HUDEP-2 (cell line): ENCODE data around the gene RPL3.
"Not testable (repeated sequence)": the region's sequence is repeated elsewhere in the genome, so short reads cannot be mapped to it uniquely, and the experiment has no call there.

Experiments used
- DNase-seq, 76 experiments: peaks; one replicate each; lab custom pipeline; 2025; ENCODE audit not compliant: unreplicated experiment in 76 of 76; lab: John Stamatoyannopoulos, UW

The RPL3 gene

DNA sequence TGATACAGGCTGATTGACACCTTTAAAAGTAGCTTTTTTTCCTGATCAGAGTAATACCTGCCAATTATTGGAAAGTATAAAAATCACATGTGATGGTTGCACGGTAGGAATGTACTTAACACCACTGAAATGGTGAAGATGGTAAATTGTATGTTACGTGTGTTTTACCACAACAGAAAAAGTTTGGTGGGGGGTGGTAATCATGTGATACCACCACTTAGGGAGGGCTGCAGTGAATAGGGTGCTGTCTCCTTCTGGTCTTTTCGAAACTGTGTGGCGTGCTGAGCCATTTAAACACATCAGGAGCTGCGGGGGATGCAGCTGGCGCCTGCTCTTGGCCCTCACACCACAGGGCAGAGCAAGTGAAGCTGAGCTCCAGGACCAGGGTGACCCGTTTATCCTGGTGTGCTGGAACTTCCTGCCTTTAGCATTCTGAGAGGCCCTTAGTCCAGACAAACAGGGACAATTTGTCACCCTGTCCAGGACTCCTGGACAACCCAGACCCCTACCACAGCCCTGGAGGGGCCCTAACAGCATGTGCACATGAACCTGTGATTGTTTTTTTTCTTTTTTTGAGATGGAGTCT is 33.0 kb upstream of the RPL3 start:
- no peak for DNase-seq

DNA sequence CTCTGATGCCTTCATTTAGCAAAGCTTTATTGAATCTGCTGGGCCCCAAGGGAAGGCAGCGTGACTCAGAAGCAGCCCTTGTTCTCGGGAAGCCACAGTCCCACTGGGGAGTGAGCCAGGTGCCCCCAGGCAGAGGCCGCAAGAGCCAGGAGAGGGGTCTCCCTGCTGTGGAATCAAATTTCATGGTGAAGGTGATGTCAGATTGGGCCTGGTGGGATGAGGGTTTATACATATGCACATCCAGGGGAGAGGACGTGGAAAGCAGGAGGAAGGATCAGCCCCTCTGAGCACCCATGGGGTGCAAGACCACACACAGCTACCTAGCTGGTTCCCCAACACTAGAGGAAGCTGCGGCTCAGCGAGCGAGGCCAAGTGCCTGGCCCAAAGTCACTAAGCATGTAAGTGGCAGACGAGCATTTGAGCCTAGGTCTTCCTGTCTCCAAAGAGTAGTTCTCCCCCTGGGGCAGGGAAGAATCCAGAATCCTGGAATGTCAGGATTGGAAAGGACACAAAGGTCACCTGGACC is 32.3 kb upstream of the RPL3 start:
- no peak for DNase-seq

DNA sequence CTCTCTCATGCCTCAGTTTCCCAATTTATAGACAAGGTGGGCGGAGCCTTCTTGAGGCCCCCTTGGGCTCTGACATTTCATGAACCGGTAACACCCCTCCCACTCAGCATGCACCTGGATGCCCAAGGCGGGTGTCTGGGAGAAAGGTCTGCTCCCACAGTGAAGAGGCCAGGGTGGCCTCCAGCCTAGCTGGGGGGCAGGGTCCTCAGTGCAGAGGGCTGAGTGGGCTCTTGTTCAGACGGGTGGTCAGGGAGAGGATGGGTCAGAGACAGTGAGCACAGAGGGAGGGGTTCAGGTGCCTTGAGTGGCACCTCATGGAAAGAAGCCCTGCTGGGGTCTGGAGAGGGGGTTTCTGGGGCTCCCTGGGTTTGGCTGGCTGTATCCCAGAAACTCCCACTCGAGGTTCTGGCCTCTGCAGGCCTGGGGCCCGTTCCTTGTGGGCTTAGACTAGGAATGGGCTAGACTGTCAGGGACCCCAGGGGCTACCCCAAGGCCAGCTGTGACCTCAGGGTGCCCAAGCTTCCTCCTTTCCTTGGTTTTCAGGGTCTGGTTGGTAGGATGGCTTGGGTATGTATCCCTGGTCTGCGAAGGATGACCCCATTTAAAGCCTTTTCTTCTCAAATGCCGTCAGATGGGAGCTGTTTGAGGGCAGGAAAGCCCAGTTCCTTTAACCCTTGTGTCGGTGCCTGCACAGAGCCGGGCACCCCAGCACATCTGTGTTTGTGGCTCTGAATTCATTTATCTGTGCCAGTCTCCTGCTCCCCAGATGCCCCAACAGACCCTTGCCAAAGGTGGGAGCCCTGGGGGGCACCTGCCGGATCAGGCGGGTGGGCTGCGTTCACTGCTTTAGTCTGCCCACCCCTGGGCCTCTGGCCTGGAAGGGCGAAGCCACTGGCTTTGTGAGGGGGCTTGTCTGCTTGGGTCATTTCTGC is 31.6 kb upstream of the RPL3 start:
- peak in 1 of 76 experiments; percentile 25 for DNase-seq

DNA sequence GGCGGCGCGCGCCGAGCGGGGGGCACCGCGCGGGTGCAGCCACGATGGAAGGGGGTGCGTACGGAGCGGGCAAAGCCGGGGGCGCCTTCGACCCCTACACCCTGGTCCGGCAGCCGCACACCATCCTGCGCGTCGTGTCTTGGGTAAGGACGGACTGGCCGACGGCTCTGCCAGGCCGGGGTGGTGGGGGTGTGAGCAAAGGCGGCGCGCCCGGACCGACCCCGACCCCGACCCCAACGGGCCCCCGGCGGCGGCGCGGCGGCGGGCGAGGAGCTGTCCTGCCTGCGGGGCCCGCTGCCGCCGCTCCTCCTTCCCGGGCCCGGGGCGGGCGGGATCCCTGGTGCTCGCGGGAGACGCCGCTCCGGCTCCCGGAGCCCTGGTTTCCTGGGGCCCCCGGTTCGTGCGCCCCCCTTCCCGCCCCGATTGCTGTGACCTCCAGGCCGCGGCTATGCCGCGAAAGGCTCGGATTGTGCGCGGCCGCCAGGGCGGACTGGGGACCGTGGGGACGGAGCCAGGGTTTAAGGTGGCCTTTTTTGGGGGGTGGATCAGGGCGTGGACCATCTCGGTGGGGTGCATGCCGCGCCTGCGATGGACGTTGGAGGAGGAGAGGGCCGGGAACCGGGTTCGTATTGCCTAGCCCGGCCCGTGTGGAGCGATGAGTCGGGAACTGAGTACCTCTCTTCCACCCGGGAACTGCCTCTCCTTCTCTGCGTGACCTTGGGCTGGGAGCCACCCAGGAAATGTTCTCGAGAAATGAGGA is 30.7 kb upstream of the RPL3 start, which contains the start of gene SYNGR1:
TSS of gene SYNGR1 (plus strand) at position 25 of the 760 bp plus-strand sequence. CDS start at position 45, 20 bp downstream.
- no peak for DNase-seq

DNA sequence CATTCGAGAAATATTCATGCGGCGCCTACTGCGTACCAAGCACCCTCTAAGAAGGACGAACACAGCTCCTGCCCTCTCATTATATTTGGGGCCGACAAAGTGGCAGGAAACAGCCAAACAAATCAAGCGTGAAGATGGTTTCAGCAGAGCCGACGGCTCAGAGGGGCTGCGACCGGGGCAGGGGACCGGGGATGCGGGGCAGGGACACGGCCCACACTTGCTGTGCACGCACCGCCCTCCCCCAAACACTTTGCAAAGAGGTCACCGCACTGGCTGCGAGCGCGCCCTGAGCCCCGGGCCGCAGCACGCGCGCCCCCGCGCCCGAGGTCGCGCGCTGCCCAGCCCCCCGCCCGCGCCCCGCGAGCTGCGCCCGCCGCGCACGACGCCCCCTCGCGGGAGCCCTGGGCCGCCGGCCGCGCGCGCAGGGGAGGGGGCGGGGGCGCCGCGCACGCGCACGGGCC is 30.1 kb upstream of the RPL3 start:
- DNase-seq: peak in 19 of 76 experiments; percentile 16 to 54 (median 36)

DNA sequence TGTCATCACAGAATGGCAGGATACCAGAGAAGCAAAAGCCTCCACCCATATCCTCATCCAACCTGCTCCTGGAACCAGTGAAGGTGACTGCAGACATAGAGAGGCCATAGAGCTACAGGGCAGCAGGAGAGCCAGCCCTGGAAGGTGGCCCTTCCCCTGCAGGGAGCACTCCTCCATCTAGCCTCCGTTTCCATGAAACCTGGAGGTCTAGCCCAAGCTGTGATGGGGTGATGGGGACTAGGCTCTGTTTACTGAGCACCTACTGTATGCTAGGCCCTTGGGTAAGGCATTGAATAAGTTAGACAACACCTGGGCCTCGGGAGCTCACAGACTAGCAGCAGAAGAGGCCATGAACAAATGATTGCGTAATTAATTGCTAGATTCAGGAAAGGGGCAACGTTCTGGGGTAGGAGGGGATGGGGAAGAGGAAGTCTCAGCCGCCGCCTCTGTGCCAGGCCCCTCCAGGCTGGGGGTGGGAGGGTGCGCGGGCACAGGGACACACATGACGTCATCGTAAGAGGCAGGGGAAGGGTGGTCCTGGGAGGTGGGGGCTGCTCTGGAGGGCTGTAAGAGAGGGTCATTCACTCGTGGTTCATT is 29.6 kb upstream of the RPL3 start:
- DNase-seq: no peak

DNA sequence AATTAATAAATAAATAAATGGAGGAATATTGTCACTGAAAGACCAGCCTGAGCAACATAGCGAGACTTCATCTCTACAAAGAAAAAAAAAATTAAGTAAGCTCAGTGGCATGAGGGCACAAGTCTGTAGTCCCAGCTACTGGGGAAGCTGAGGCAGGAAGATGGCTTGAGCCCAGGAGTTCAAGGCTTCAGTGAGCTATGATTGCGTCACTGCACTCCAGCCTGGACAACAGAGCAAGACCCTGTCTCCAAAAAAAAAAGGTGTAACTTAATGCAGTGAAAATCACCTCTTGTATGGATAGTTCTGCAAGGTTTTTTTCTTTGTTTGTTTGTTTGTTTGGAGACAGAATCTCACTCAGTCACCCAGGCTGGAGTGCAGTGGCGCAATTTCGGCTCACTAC is 25.8 kb upstream of the RPL3 start:
- no peak for DNase-seq

DNA sequence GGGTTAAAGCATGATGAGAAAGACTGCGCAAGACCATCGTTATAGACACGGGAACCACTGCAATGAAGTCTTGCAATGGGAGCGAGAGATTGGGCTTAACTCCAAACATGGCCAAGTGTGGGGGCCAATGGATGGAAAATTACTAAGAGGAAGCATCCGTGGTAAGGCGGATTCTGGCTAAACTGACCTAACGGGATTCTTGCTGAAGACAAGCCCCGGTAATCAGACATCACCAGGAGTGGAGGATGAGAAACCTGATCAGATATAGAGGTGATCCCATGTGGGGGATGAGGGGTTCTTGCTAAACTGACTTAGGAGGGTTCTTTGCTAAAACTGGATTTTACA is 24.6 kb upstream of the RPL3 start:
- DNase-seq: no peak

DNA sequence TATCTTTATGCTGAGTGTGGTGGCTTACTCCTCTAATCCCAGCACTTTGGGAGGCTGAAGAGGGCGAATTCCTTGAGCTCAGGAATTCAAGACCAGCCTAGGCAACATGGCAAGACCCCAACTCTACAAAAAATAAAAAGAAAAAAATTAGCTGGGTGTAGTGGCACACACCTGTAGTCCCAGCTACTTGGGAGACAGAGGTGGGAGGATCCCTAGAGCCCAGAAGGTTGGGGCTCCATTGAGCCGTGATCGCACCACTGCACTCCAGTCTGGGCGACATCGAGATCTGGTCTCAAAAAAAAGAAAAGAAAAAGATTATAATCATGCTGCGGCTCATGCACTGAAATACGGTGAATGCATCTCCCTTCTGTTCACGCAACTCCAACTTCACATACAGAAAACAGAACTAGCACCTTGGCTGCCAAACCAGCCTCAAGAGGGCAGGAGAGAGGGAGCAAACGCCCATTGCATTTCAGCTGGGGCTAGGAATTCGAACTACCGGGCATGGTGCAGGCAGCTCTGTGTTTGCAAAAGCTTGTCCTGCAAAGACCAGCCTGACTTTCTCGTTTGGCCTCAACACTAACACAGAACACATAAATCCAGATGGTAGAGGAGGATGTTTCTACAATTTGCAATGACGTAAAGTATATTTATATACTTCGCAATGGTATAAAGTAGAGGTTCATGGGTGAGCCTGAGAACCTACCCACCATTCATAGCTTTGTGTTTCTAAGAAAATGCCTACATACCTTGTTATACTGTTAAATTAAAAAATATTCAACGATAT is 24.0 kb upstream of the RPL3 start:
- DNase-seq: peak in 65 of 76 experiments; percentile 21 to 79 (median 58)

DNA sequence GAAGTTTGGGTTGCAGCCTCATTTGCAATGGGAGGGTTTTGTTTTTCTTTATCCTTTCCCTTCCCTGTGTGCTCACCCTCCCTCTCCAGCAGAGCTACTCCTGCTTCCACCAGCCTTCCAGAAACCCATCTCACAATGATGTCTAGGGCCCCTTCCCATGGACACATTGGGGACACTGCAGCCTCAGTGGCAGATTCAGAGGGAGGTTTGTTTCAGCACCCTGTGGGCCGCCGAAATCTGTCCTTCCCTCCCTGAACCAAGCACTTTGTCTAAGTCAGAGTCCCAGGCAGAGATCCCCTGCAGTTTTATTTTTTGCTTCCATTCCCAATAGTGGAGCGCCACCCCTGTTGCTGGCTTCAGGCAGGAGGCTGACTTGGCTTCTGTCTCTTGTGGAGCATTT is 21.8 kb upstream of the RPL3 start:
- no peak for DNase-seq

DNA sequence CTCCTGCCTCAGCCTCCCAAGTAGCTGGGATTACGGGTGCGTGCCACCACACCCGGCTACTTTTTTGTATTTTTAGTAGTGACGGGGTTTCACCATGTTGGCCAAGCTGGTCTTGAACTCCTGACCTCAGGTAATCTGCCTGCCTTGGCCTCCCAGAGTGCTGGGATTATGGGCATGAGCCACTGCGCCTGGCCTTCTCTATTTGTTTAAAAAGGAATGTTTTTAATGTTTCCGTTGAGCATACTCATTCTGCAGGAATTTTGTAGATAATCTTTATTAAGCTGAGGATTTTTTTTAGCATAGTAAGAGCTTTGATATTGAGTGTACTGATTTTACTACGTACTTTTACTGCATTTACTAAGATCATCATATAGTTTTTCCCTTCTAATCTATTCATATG is 20.4 kb upstream of the RPL3 start:
- not testable (repeated sequence) for DNase-seq

DNA sequence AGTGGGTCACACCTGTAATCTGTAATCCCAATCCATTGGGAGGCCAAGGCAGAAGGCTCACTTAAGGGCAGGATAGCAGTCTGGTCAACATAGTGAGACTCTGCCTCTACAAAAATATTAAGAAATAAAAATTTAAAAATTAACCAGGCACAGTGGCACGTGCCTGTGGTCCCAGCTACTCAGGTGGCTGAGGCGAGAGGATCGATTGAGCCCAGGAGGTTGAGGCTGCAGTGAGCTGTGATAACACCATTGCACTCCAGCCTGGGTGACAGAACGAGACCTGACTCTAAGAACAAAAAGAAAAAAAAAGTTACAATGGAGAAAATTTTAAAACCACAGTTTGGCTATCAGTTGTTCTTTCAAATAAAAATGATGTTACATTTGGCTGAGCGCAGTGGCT is 17.0 kb upstream of the RPL3 start:
- DNase-seq: no peak

DNA sequence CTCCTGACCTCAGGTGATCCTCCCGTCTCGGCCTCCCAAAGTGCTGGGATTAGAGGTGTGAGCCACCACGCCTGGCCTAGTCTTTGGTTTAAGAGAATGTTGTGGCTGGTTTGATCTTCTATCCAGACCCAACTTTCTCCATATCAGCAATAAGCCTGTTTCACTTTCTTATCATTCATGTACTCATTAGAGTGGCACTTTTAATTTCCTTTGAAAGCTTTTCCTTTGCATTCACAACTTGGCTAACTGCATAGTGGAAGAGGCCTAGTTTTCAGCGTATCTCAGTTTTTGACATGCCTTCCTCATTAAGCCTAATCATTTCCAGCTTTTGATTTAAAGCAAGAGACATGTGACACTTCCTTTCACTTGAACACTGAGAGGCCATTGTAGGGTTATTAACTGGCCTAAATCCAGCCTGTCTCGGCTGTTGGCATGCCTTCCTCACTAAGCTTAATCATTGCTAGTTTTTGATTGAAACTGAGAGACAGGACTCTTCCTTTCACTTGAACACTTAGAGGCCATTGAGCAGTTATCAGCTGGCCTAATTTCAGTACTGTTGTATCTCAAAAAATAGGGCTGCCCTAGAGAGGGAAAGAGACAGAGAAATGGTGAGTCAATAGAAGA is 13.1 kb upstream of the RPL3 start:
- peak in 1 of 76 experiments; percentile 13 for DNase-seq

DNA sequence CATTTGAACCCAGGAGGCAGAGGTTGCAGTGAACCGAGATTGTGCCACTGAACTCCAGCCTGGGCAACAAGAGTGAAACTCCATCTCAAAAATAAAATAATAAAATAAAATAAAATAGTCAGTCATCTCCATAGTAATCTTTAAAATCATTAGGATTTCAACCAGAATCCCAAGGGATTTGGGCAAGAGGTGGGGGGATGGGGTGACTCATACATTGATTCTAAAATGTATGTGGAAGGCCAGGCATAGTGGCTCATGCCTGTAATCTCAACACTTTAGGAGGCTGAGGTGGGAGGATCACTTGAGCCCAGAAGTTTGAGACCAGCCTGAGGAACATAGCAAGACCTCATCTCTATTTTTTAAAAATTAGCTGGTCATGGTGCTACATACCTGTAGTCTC is 11.1 kb upstream of the RPL3 start:
- DNase-seq: not testable (repeated sequence)

DNA sequence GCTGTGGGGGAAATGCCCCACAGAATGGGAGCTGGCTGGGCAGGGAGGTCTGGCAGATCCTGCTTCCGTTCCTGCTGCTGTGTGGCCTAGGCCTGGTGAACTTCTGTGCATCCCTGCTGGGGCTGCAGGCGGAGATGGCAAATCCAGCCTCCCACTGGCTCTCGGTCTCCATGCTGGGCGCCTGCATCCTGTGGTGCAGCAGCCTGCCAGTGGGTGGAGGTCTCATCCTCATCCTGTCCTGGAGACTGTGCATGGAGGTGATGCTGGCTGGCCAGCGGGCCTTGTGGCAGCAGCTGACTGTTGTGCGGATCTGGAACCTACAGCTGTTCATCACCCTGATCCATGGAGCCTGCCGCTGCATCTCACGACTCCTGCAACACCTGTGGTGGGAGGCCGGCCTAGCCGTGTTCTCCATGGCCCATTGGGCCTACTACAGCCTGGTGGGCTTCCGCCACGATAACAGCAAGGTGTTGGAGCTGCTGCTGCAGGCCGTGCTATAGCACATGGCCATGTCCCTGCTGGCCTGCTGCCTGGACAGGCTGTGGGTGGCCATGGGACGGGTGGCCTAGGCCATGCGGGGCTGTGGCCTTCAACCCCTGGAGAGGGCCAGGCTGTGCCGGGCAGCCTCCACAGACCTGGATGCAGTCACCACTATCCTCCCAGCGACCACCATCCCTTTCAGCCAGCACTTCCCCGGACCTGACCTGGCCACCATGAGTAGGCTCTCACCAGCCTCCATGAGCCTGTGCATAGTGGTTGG is 8.8 kb upstream of the RPL3 start:
- DNase-seq: no peak

DNA sequence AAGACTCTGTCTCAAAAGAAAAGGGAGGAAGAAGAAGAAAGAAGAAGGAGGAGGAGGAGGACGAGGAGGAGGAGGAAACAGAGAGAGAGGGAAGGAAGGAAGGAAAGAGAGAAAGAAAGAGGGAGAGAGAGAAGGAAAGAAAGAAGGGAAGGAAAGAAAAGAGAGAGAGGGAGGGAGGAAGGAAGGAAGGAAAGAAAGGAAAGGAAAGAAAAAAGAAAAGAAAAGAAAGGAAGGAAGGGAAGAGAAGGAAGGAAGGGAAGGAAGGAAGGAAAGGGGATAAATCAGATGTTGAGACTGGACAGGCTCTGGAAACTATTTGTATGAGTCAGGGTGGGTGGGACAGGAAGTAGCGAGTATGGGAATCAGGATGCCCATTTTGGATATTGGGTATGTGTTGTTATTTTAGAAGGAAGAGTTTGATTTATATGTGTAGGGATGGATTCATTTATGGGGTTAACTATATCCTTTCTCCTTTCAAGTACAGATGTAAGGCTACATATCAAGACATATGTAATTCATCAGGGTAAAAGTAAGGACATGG is 6.0 kb upstream of the RPL3 start:
- DNase-seq: no peak

DNA sequence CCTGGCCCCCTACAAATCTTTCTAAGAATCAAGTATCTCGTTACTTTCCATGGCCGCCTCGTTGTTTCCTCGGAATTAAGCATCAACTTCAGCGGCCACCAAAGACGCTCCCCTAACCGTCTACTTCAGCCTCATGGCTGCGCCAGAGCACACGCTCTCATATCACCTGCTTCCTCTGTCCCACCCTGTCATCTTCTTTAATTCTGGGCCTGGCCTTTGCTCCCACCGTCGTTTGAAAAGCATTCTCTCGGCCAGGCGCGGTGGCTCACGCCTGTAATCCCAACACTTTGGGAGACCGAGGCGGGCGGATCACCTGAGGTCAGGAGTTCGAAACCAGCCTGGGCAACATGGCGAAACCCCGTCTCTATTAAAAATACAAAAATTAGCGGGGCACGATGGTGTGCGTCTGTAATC is 1.2 kb upstream of the RPL3 start:
- DNase-seq: not testable (repeated sequence)

DNA sequence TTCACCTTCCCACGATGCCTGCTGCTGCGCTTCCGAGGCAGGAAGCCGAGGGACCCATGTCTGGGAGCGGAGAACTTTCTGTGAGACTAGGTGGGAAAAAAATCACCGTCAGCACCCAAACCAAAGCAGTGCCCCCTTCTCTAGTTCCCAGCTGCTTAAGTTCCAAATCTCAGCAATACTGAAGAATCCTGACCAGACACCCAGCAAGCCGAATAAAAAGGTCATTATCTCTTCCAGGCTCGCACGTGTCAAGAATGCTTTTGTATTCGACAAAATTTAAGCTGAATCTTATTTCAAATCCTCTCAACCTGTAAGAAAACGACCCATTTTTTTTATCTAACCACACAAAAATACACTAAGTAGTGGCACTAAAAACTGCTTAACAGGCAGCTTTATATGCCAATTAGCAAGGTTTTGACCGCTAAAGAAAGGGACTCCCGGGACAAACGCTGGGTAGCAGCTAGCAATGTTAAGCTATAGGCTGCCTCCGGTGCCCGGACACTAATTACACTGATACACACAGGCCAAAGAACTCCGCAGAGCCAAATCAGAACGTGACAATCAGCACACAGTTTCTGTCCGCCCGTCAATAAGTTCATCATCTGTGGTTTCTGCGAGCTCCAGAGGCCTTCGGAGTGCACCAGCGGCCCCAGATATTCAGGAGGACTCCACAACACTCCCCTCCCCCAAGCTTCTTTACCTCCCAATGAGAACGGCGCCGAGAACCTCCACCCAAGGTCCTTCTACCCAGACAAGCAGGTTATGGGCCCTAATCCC is 728 bp downstream of the RPL3 start:
- DNase-seq: peak in 8 of 76 experiments; percentile 34 to 72 (median 53)
